ENCODE data around the gene CADPS2.

- TF ChIP-seq CTCF (IDR thresholded peaks at IDR 0.05; ENCODE audit: insufficient read depth, low read length, poor library complexity, severe bottlenecking) (no peak), EZH2phosphoT487 (conservative IDR thresholded peaks at IDR 0.05; ENCODE audit: low read length) (no peak)
Measured at GRCh38 chr7:122525355-122525754, 360.9 kb downstream of the CADPS2 start.
